Measurements from ENCODE around the gene CYBRD1. TPM values are rescaled to one million over a fixed set of nuclear protein-coding genes. Genes with fewer than 3 reads are reported as not detected.
A peak's percentile ranks its signal among the peaks of the same experiment; 100 is the strongest.

Gene CYBRD1
- 10 to 100 TPM; 13.6 to 28.7 (median 16.4) TPM for total RNA-seq
- total RNA-seq (2013), result 18.8 TPM

- peak within 1 kb of the TSS; percentile 31 for H3K27ac ChIP-seq (ENCODE audit: low read length)
- no peaks in the 10 kb centered on the region for H3K36me3 ChIP-seq (ENCODE audit: control insufficient read depth, insufficient read depth, low read length)
- peak within 1 kb of the TSS; percentile 68 for H3K4me3 ChIP-seq (ENCODE audit: low read length)
- Mint-ChIP-seq H3K9me3 (no peaks in the 10 kb centered on the region), H3K27me3 (ENCODE audit: low read depth in 2 of 2) (peaks cover 0 to 7% of the 10 kb centered on the region in 2 donors), H3K27ac (peak within 1 kb of the TSS; percentile 69 to 77), H3K4me1 (peaks cover 19 to 30% of the 10 kb centered on the region in 2 donors), H3K36me3 (no peaks in the 10 kb centered on the region), H3K4me3 (peak within 1 kb of the TSS; percentile 94)
- H3K9me3 ChIP-seq (ENCODE audit: control insufficient read depth, insufficient read depth, low read length), result no peaks in the 10 kb centered on the region
- intact Hi-C loops (cut with micrococcal nuclease), result no loop called here
- ATAC-seq (peak; percentile 52 to 65 (median 61)), DNase-seq (peak in 1 of 2 donors; percentile 32)
- 1% methylated on average over 42 of the region's 45 CpGs for WGBS (ENCODE audit: insufficient coverage)
- H3K4me1 ChIP-seq (ENCODE audit: control insufficient read depth, insufficient read depth, low read length), result peaks cover 25% of the 10 kb centered on the region
- TF ChIP-seq CTCF (IDR thresholded peaks at IDR 0.05), result no peak
- H3K27me3 ChIP-seq (ENCODE audit: control insufficient read depth, insufficient read depth, low read length), result no peaks in the 10 kb centered on the region
Measured at GRCh38 chr2:171522052-171522787, at the start of gene CYBRD1. Gene CYBRD1 (plus strand): TSS chr2:171522474. CDS start chr2:171522546, 72 bp downstream.

GRCh38 chr2:171475979-171476378 is 46.3 kb upstream of the CYBRD1 start:
- H3K4me3 Mint-ChIP-seq, result no peak overlapping the region
- peaks cover 8% of the 10 kb centered on the region for H3K36me3 Mint-ChIP-seq
- no peaks in the 10 kb centered on the region for H3K9me3 Mint-ChIP-seq
- WGBS (ENCODE audit: insufficient coverage), result no CpG with 5 or more reads among the region's 1 CpG
- Histone ChIP-seq H3K9me3 (ENCODE audit: control insufficient read depth, insufficient read depth, low read length) (no peaks in the 10 kb centered on the region), H3K4me3 (ENCODE audit: low read length) (no peak overlapping the region), H3K36me3 (ENCODE audit: control insufficient read depth, insufficient read depth, low read length) (peaks cover 42% of the 10 kb centered on the region), H3K4me1 (ENCODE audit: control insufficient read depth, insufficient read depth, low read length) (no peaks in the 10 kb centered on the region), H3K27ac (ENCODE audit: low read length) (no peak overlapping the region), H3K27me3 (ENCODE audit: control insufficient read depth, insufficient read depth, low read length) (no peaks in the 10 kb centered on the region)
- H3K27me3 Mint-ChIP-seq (ENCODE audit: low read depth in 2 of 2), result no peaks in the 10 kb centered on the region
- H3K27ac Mint-ChIP-seq, result no peak overlapping the region
- TF ChIP-seq CTCF (IDR thresholded peaks at IDR 0.05), result no peak
- DNase-seq (no peak), ATAC-seq (no peak)
- intact Hi-C loops (cut with micrococcal nuclease), result no loop called here
- H3K4me1 Mint-ChIP-seq, result peaks cover 8 to 18% of the 10 kb centered on the region in 2 donors

GRCh38 chr2:171478345-171478744 is 43.9 kb upstream of the CYBRD1 start:
- Mint-ChIP-seq H3K4me3 (no peak overlapping the region), H3K27ac (no peak overlapping the region), H3K9me3 (no peaks in the 10 kb centered on the region), H3K36me3 (peaks cover 8% of the 10 kb centered on the region), H3K4me1 (peaks cover 32 to 42% of the 10 kb centered on the region in 2 donors), H3K27me3 (ENCODE audit: low read depth in 2 of 2) (no peaks in the 10 kb centered on the region)
- no peaks in the 10 kb centered on the region for H3K27me3 ChIP-seq (ENCODE audit: control insufficient read depth, insufficient read depth, low read length)
- TF ChIP-seq CTCF (IDR thresholded peaks at IDR 0.05), result no peak
- DNase-seq, result no peak
- peaks cover 31% of the 10 kb centered on the region for H3K36me3 ChIP-seq (ENCODE audit: control insufficient read depth, insufficient read depth, low read length)
- intact Hi-C loops (cut with micrococcal nuclease), result no loop called here
- ATAC-seq, result no peak
- no peak overlapping the region for H3K4me3 ChIP-seq (ENCODE audit: low read length)
- H3K9me3 ChIP-seq (ENCODE audit: control insufficient read depth, insufficient read depth, low read length), result no peaks in the 10 kb centered on the region
- H3K27ac ChIP-seq (ENCODE audit: low read length), result no peak overlapping the region
- H3K4me1 ChIP-seq (ENCODE audit: control insufficient read depth, insufficient read depth, low read length), result peaks cover 6% of the 10 kb centered on the region
- 60% methylated on average over 1 of the region's 1 CpG for WGBS (ENCODE audit: insufficient coverage)
